NCI-H1092 (cell line): ENCODE data around the gene PTPRO.

Experiments
- DNase-seq: peaks from one replicate; lab custom pipeline; 2025; lab: John Stamatoyannopoulos, UW

The PTPRO gene

GRCh38 chr12:15646581-15646980 lies 324.3 kb downstream of the PTPRO start:
- DNase-seq: no peak
